Body of pancreas (tissue), 4 donors: ENCODE data around the gene ASIC2. TPM values are rescaled to one million over a fixed set of nuclear protein-coding genes. Genes with fewer than 3 reads are reported as not detected.

ENCODE experiments used
- ATAC-seq: fragments of 150-250 bp; one replicate; pipeline ENCODE4 v1.9.1; 2016
- DNase-seq, 4 donors: peaks; one replicate each; pipeline ENCODE4 v3.0.0-alpha.2; 2019
- H3K27ac ChIP-seq, 4 donors: fragments of 200-600 bp; sonication (generic); 1 replicate in 3 of 4; 2 replicates in 1 of 4; pipeline versions ENCODE4 v1.5.1 to v1.6.1; 2016 to 2019; ENCODE audit warnings: mild to moderate bottlenecking in 1 of 4, mixed read lengths in 1 of 4, moderate library complexity in 1 of 4
- H3K27me3 ChIP-seq, 2 donors: fragments of 200-600 bp; sonication (generic); one replicate each; pipeline ENCODE4 v1.6.0; 2016; ENCODE audit warnings: mild to moderate bottlenecking in 1 of 2
- H3K36me3 ChIP-seq, 2 donors: fragments of 200-600 bp; sonication (generic); replicated peaks in 1 of 2; 2 replicates each; pipeline ENCODE4 v1.5.1; 2016; ENCODE audit warnings: low read depth in 2 of 2; ENCODE audit not compliant: insufficient read depth in 1 of 2
- H3K4me1 ChIP-seq: fragments of 200-600 bp; sonication (generic); one replicate; pipeline ENCODE4 v1.6.0; 2016
- H3K4me3 ChIP-seq, 2 donors: fragments of 200-600 bp; sonication (generic); 1 replicate in 1 of 2; 2 replicates in 1 of 2; pipeline ENCODE4 v1.5.1; 2016 to 2019
- H3K9me3 ChIP-seq, 3 donors: fragments of 200-600 bp; sonication (generic); 1 replicate in 2 of 3; 2 replicates in 1 of 3; pipeline ENCODE4 v1.5.1; 2016
- POLR2A ChIP-seq, 3 donors: fragments of 450-650 bp; IDR thresholded peaks; one replicate each; pipeline ENCODE4 v1.6.1; 2016; ENCODE audit warnings: antibody characterized with exemption in 3 of 3, mild to moderate bottlenecking in 2 of 3
- WGBS, 2 donors: methylation state at CpG; one replicate each; pipeline ENCODE4 v1.1.5; 2017; 5-methylcytosine and 5-hydroxymethylcytosine counted together
- intact Hi-C: fragments of 100-400 bp; cut with DNase I; formaldehyde crosslinking; loops from one replicate; pipeline ENCODE4 v1.15.1; 2023
- total RNA-seq, 2 donors: library from RNA; depleted of rRNA; stranded (reverse); fragments of >200 nt; gene quantifications; one replicate each; pipeline ENCODE4 v1.1.0, GENCODE V29; 2016
- TF ChIP-seq, protein P1 (sequence below), 7 experiments: fragments of 450-650 bp in 4 of 7; fragments of 200-600 bp in 3 of 7; sonication (generic) in 3 of 7; IDR thresholded peaks; one replicate each; pipeline ENCODE4 v1.5.1; 2016 to 2019; ENCODE audit warnings: antibody characterized with exemption in 7 of 7

The ASIC2 gene
- total RNA-seq, 2 donors from 2014 or later = not detected

DNA sequence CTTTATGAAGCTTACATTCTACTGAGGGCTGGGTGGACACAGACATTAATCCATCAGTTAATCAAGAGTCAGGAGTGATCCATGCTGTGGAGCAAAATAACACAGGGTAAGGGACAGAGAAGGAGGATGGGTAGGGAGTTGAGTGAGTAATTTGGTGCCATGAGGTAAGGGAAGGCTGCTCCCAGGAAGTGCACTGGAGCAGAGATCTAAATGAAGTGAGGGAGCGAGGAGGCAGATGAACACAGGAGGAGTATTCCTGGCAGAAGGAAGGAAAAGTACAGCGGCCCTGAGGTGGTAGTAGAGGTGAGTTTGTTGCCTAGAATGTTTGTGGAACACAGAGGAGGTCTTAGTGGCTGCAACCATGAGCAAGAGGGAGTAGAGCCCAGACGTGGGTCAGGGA, 34.8 kb downstream of the ASIC2 start:
- Histone ChIP-seq H3K27me3 (no peaks in the 10 kb centered on the region), H3K36me3 (no peaks in the 10 kb centered on the region), H3K27ac (no peak overlapping the region), H3K4me1 (no peaks in the 10 kb centered on the region), H3K4me3 (no peak overlapping the region), H3K9me3 (no peaks in the 10 kb centered on the region)
- no peak for DNase-seq
- intact Hi-C loops = no loop called here
- no peak for TF ChIP-seq POLR2A (IDR thresholded peaks at IDR 0.05)
- TF ChIP-seq, protein P1, sequence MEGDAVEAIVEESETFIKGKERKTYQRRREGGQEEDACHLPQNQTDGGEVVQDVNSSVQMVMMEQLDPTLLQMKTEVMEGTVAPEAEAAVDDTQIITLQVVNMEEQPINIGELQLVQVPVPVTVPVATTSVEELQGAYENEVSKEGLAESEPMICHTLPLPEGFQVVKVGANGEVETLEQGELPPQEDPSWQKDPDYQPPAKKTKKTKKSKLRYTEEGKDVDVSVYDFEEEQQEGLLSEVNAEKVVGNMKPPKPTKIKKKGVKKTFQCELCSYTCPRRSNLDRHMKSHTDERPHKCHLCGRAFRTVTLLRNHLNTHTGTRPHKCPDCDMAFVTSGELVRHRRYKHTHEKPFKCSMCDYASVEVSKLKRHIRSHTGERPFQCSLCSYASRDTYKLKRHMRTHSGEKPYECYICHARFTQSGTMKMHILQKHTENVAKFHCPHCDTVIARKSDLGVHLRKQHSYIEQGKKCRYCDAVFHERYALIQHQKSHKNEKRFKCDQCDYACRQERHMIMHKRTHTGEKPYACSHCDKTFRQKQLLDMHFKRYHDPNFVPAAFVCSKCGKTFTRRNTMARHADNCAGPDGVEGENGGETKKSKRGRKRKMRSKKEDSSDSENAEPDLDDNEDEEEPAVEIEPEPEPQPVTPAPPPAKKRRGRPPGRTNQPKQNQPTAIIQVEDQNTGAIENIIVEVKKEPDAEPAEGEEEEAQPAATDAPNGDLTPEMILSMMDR (IDR thresholded peaks at IDR 0.05) = no peak
- no peak for ATAC-seq
- WGBS, 2 donors = 55 to 56% methylated on average over 3 of the region's 3 CpGs

DNA sequence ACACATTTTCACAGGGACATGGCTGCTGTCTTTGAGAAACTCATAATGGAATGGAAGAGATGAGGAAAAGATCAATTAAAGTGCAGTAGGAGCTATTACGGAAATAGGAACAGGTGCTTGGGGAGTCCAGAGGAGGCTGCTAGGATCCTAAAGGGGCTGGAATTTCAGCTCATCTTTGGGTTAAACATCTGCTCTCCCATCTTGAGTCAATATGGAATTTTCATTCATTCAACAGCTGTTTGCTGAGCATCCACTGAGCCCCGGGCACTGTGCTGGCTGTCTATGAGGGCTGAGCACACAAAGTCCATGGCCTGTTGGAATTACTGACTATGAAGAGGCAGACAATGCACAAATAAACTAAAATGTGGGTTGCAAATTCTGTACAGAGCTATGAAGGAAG, 47.9 kb downstream of the ASIC2 start:
- DNase-seq (no peak), ATAC-seq (no peak)
- no peak overlapping the region for H3K27ac ChIP-seq
- no peaks in the 10 kb centered on the region for H3K27me3 ChIP-seq
- TF ChIP-seq, protein P1 (IDR thresholded peaks at IDR 0.05) = no peak
- TF ChIP-seq POLR2A (IDR thresholded peaks at IDR 0.05) = no peak
- 55 to 63% methylated on average over 2 of the region's 2 CpGs for WGBS, 2 donors
- no peaks in the 10 kb centered on the region for H3K36me3 ChIP-seq
- H3K4me1 ChIP-seq = no peaks in the 10 kb centered on the region
- H3K9me3 ChIP-seq = no peaks in the 10 kb centered on the region
- intact Hi-C loops = no loop called here
- no peak overlapping the region for H3K4me3 ChIP-seq

DNA sequence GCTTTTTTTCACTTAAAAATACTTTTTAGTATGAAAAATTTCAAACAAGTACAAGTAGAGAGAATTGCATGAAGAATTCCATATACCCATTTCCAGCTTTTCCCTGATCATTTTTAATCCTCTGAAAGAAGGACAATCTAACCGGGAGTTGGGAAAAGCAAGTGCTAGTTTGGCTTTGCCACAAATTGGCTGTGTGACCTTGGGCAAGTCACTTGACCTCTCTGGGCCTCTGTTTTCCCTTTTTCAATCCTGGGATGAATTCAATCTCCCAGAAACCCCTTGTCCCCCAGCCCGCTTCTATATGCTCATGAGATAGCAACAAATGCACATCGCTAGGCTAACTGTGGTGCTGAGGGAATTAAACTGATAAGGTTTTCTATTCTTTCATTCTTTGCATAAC, 49.4 kb downstream of the ASIC2 start:
- Histone ChIP-seq H3K9me3 (no peaks in the 10 kb centered on the region), H3K27ac (no peak overlapping the region), H3K4me1 (no peaks in the 10 kb centered on the region), H3K27me3 (no peaks in the 10 kb centered on the region), H3K4me3 (no peak overlapping the region), H3K36me3 (no peaks in the 10 kb centered on the region)
- DNase-seq (no peak), ATAC-seq (no peak)
- intact Hi-C loops = no loop called here
- no peak for TF ChIP-seq POLR2A (IDR thresholded peaks at IDR 0.05)
- TF ChIP-seq, protein P1 (IDR thresholded peaks at IDR 0.05) = no peak
- WGBS, 2 donors = 69 to 76% methylated on average over 3 of the region's 3 CpGs

DNA sequence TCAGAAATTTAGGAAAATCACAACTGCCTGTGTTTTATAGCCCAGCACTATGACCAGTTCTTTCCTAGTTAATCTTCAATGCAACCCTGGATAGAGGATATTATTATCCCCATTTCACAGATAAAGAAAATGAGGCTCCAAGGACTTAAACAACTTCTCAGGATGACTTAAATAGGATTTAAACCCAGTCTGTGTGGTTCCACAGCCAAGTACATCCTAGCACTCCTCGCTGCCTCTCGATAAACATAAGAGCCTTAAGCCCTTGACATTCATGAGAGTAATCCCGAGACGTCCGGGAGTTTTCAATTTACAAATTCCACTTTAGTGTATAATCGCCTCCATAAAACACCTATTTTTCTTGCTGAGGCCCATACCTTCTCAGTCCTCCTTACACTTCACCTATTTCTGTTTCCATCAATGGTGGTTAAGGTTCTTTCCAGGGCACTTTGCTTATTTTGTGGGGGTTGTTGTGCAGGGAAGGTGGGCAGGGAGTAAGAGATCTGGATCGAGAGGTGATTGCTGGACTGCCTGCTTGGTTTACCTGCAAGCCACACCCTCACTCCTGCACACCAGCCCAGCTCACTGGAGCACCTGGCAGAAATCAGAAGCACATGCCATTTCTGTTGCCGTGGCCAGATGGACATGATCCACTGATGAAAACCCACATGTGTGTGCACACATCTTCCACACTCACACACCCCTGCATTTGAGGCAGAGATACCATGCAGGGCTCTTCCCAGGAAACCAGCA, 50.5 kb downstream of the ASIC2 start:
- Histone ChIP-seq H3K27ac (no peak overlapping the region), H3K36me3 (no peaks in the 10 kb centered on the region), H3K4me3 (no peak overlapping the region), H3K4me1 (no peaks in the 10 kb centered on the region), H3K9me3 (no peaks in the 10 kb centered on the region), H3K27me3 (no peaks in the 10 kb centered on the region)
- intact Hi-C loops = no loop called here
- 60 to 72% methylated on average over 8 of the region's 8 CpGs for WGBS, 2 donors
- DNase-seq (no peak), ATAC-seq (no peak)
- TF ChIP-seq POLR2A (IDR thresholded peaks at IDR 0.05) = no peak
- TF ChIP-seq, protein P1 (IDR thresholded peaks at IDR 0.05) = no peak

DNA sequence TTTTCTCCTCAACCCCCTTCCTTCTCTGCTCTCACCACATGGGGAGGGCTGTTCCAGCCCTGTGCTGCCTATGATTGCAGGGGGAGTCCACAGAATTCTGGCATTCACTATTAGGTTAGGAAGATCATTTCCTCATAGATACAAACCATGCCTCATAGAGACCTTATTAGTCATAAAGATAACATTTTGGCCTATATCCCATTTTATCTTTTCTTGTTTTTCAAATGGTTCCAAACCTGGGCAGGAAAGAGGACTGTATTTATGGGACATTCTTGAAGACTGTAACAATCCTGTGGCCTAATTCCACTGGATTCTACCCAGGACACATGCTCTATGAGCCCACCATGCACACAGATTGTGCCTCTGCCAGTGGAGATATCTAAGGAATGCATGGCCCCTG, 51.7 kb downstream of the ASIC2 start:
- intact Hi-C loops = no loop called here
- H3K36me3 ChIP-seq = no peaks in the 10 kb centered on the region
- H3K4me3 ChIP-seq = no peak overlapping the region
- no peaks in the 10 kb centered on the region for H3K4me1 ChIP-seq
- no peaks in the 10 kb centered on the region for H3K9me3 ChIP-seq
- H3K27me3 ChIP-seq = no peaks in the 10 kb centered on the region
- ATAC-seq = no peak
- TF ChIP-seq POLR2A (IDR thresholded peaks at IDR 0.05) = no peak
- TF ChIP-seq, protein P1 (IDR thresholded peaks at IDR 0.05) = no peak
- DNase-seq = no peak
- H3K27ac ChIP-seq = no peak overlapping the region
